Neural progenitor cell (in vitro differentiated cells): ENCODE data around the gene ZNF277. TPM values are rescaled to one million over a fixed set of nuclear protein-coding genes. Genes with fewer than 3 reads are reported as not detected.

ENCODE experiments used
- DNase-seq: peaks from one replicate; pipeline ENCODE4 v3.0.0-alpha.2; 2016; ENCODE audit warnings: low spot score
- H2AFZ ChIP-seq: fragments of 200-600 bp; sonication (generic); replicated peaks from 2 replicates; pipeline ENCODE4 v1.6.1; 2016; ENCODE audit warnings: antibody characterized with exemption
- H3F3A ChIP-seq: fragments of 200-600 bp; sonication (generic); 2 replicates; pipeline ENCODE4 v1.6.1; 2016; ENCODE audit warnings: antibody characterized with exemption, low read depth
- H3K27ac ChIP-seq: fragments of 200-600 bp; sonication (generic); 2 replicates; pipeline ENCODE4 v1.5.1; 2016; ENCODE audit warnings: mild to moderate bottlenecking
- H3K27me3 ChIP-seq: fragments of 200-600 bp; sonication (generic); 2 replicates; pipeline ENCODE4 v1.6.1; 2016; ENCODE audit warnings: mild to moderate bottlenecking, moderate library complexity
- H3K36me3 ChIP-seq: fragments of 200-600 bp; sonication (generic); 2 replicates; pipeline ENCODE4 v1.5.1; 2016
- H3K4me1 ChIP-seq: fragments of 200-600 bp; sonication (generic); 2 replicates; pipeline ENCODE4 v1.6.1; 2016; ENCODE audit warnings: mixed run types
- H3K4me2 ChIP-seq: fragments of 200-600 bp; sonication (generic); 2 replicates; pipeline ENCODE4 v1.6.1; 2016
- H3K4me3 ChIP-seq: fragments of 200-600 bp; sonication (generic); 2 replicates; pipeline ENCODE4 v1.5.1; 2016
- H3K79me2 ChIP-seq: fragments of 200-600 bp; sonication (generic); 2 replicates; pipeline ENCODE4 v1.6.1; 2016; ENCODE audit warnings: low read depth
- H3K9ac ChIP-seq: fragments of 200-600 bp; sonication (generic); 2 replicates; pipeline ENCODE4 v1.6.1; 2016
- H3K9me3 ChIP-seq: fragments of 200-600 bp; sonication (generic); 2 replicates; pipeline ENCODE4 v1.5.1; 2016; ENCODE audit warnings: low read depth
- H4K20me1 ChIP-seq: fragments of 200-600 bp; sonication (generic); 2 replicates; pipeline ENCODE4 v1.6.1; 2016; ENCODE audit warnings: low read depth
- H3K27ac Mint-ChIP-seq: 3 replicates; pipeline ENCODE4 v1.8.0; 2021; ENCODE audit warnings: mixed read lengths
- H3K27me3 Mint-ChIP-seq: 2 replicates; pipeline ENCODE4 v1.8.0; 2022; ENCODE audit warnings: low read depth, mild to moderate bottlenecking, inconsistent platforms, moderate library complexity, mixed read lengths; ENCODE audit not compliant: insufficient read depth
- H3K36me3 Mint-ChIP-seq: 3 replicates; pipeline ENCODE4 v1.8.0; 2021; ENCODE audit warnings: mixed read lengths
- H3K4me1 Mint-ChIP-seq: 3 replicates; pipeline ENCODE4 v1.8.0; 2021; ENCODE audit warnings: mixed read lengths
- H3K4me3 Mint-ChIP-seq: 3 replicates; pipeline ENCODE4 v1.8.0; 2021; ENCODE audit warnings: mild to moderate bottlenecking, moderate library complexity, mixed read lengths
- H3K9me3 Mint-ChIP-seq: 3 replicates; pipeline ENCODE4 v1.8.0; 2020; ENCODE audit warnings: mixed read lengths
- EZH2 ChIP-seq: fragments of 200-600 bp; sonication (generic); IDR thresholded peaks from 2 replicates; pipeline ENCODE4 v1.6.1; 2017; ENCODE audit warnings: antibody characterized with exemption, mild to moderate bottlenecking, moderate library complexity
- EZH2phosphoT487 ChIP-seq: fragments of 200-600 bp; sonication (generic); IDR thresholded peaks from 2 replicates; pipeline ENCODE4 v1.6.1; 2017; ENCODE audit warnings: antibody characterized with exemption
- total RNA-seq: library from RNA; depleted of rRNA; stranded (reverse); fragments of >200 nt; gene quantifications from 2 replicates; pipeline ENCODE4 v1.2.3, GENCODE V29; 2015; ENCODE audit warnings: low replicate concordance
- TF ChIP-seq, protein P1 (sequence below): fragments of 200-600 bp; sonication (generic); IDR thresholded peaks from 2 replicates; pipeline ENCODE4 v1.5.1; 2017; ENCODE audit warnings: antibody characterized with exemption, mild to moderate bottlenecking

ZNF277 gene
- total RNA-seq, 1 donor from 2014 or later: 55.5 TPM

GRCh38 chr7:112266595-112267270, 60.2 kb downstream of the ZNF277 start:
- Histone ChIP-seq H3K4me2 (no peak overlapping the region), H3K36me3 (no peaks in the 10 kb centered on the region), H3K4me3 (no peak overlapping the region), H3F3A (no peaks in the 10 kb centered on the region), H4K20me1 (peaks cover 5% of the 10 kb centered on the region), H3K4me1 (peaks cover 4% of the 10 kb centered on the region), H3K27ac (no peak overlapping the region), H2AFZ (no peak overlapping the region), H3K9ac (no peak overlapping the region), H3K79me2 (no peaks in the 10 kb centered on the region), H3K9me3 (no peaks in the 10 kb centered on the region), H3K27me3 (no peaks in the 10 kb centered on the region)
- H3K27ac Mint-ChIP-seq: no peak overlapping the region
- no peaks in the 10 kb centered on the region for H3K9me3 Mint-ChIP-seq
- H3K36me3 Mint-ChIP-seq: no peaks in the 10 kb centered on the region
- peaks cover 3% of the 10 kb centered on the region for H3K4me1 Mint-ChIP-seq
- no peak overlapping the region for H3K4me3 Mint-ChIP-seq
- no peak for DNase-seq
- no peak for TF ChIP-seq EZH2
- no peak for TF ChIP-seq EZH2phosphoT487
- TF ChIP-seq, protein P1, sequence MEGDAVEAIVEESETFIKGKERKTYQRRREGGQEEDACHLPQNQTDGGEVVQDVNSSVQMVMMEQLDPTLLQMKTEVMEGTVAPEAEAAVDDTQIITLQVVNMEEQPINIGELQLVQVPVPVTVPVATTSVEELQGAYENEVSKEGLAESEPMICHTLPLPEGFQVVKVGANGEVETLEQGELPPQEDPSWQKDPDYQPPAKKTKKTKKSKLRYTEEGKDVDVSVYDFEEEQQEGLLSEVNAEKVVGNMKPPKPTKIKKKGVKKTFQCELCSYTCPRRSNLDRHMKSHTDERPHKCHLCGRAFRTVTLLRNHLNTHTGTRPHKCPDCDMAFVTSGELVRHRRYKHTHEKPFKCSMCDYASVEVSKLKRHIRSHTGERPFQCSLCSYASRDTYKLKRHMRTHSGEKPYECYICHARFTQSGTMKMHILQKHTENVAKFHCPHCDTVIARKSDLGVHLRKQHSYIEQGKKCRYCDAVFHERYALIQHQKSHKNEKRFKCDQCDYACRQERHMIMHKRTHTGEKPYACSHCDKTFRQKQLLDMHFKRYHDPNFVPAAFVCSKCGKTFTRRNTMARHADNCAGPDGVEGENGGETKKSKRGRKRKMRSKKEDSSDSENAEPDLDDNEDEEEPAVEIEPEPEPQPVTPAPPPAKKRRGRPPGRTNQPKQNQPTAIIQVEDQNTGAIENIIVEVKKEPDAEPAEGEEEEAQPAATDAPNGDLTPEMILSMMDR: no peak
- H3K27me3 Mint-ChIP-seq: no peaks in the 10 kb centered on the region

DNA sequence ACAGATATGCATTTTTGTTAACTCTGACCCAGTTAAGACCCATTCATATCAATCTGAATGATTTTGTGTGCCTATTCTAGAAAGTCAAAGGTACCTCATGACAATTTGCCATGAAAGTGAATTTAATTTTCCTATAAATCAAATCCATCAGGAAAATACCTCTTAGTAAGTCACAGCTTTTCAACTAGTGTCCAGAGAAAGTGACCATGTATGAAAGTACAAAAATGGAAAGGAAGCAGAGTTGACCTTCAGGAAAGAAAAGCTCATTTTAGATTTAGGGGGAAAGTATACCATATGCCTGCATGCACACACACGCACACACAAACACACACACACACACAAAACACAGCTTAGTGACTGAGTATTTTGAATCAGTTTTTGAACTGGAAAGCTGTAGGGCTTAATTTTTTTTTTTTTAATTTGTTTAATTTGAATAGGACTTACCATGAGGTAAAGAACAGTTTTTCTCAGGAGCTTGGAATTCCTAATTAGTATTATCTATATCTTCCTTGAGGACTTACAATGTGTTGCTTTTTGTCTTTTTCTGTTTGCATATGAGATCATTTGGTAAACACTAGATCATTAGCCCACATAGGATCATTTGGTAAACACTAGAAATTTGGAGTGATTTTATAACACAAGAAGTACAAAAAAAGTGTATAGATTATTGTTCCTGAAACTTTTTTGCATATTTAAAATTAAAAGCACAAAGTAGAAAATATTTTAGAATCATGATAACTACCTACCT, 61.6 kb downstream of the ZNF277 start:
- Histone ChIP-seq H3K4me3 (no peak overlapping the region), H3K79me2 (no peaks in the 10 kb centered on the region), H3K27ac (no peak overlapping the region), H3K4me2 (no peak overlapping the region), H3F3A (no peaks in the 10 kb centered on the region), H3K9ac (no peak overlapping the region), H3K9me3 (no peaks in the 10 kb centered on the region), H4K20me1 (peaks cover under 1% of the 10 kb centered on the region), H3K4me1 (peaks cover 2% of the 10 kb centered on the region), H3K36me3 (no peaks in the 10 kb centered on the region), H3K27me3 (no peaks in the 10 kb centered on the region), H2AFZ (no peak overlapping the region)
- Mint-ChIP-seq H3K4me1 (no peaks in the 10 kb centered on the region), H3K9me3 (no peaks in the 10 kb centered on the region), H3K4me3 (no peak overlapping the region), H3K36me3 (no peaks in the 10 kb centered on the region), H3K27ac (no peak overlapping the region), H3K27me3 (no peaks in the 10 kb centered on the region)
- TF ChIP-seq, protein P1: no peak
- DNase-seq: no peak

GRCh38 chr7:112271162-112271561, 64.7 kb downstream of the ZNF277 start:
- TF ChIP-seq EZH2phosphoT487 (no peak), EZH2 (no peak)
- TF ChIP-seq, protein P1: no peak
- Histone ChIP-seq H3K4me1 (peaks cover 18% of the 10 kb centered on the region), H3K27ac (no peak overlapping the region), H3K4me2 (no peak overlapping the region), H2AFZ (no peak overlapping the region), H3K27me3 (no peaks in the 10 kb centered on the region), H3K79me2 (peaks cover 9% of the 10 kb centered on the region), H4K20me1 (peaks cover 9% of the 10 kb centered on the region), H3K9ac (no peak overlapping the region), H3F3A (no peaks in the 10 kb centered on the region), H3K9me3 (no peaks in the 10 kb centered on the region), H3K4me3 (no peak overlapping the region), H3K36me3 (no peaks in the 10 kb centered on the region)
- Mint-ChIP-seq H3K4me1 (no peaks in the 10 kb centered on the region), H3K36me3 (no peaks in the 10 kb centered on the region), H3K27ac (no peak overlapping the region), H3K4me3 (no peak overlapping the region), H3K27me3 (no peaks in the 10 kb centered on the region), H3K9me3 (no peaks in the 10 kb centered on the region)
- no peak for DNase-seq
